A549 (cell line): ENCODE measurements around the gene RPS15. TPM values are rescaled to one million over a fixed set of nuclear protein-coding genes. Genes with fewer than 3 reads are reported as not detected.

ENCODE experiments used
- ATAC-seq, 2 experiments: fragments of 200-7000 bp in 1 of 2; fragments of >200 bp in 1 of 2; cut with Nextera tagmentation in 1 of 2; cut with Tn5 transposase in 1 of 2; 3 replicates each; pipeline versions ENCODE4 v1.8.0 to v1.9.1; 2018 to 2020; ENCODE audit warnings: mild to moderate bottlenecking in 1 of 2, moderate library complexity in 1 of 2
- CTCF ChIA-PET: fragments of 300-600 bp; sonication (Branson Sonifier 250); formaldehyde crosslinking; extraction: SDS; loops from one replicate; lab custom pipeline; 2021; ENCODE audit warnings: antibody characterized with exemption, inconsistent platforms; lab: Yijun Ruan, JAX
- POLR2A ChIA-PET: fragments of 350-600 bp; formaldehyde crosslinking; extraction: SDS; loops from one replicate; lab custom pipeline; 2021; ENCODE audit warnings: antibody characterized with exemption, inconsistent platforms; lab: Yijun Ruan, JAX
- DNase-seq, 2 experiments: peaks; one replicate each; pipeline versions ENCODE4 v3.0.0 to v3.0.0-alpha.2; 2011 to 2016; ENCODE audit warnings: low read depth in 1 of 2, low spot score in 1 of 2
- FAIRE-seq: peaks from 2 replicates; lab custom pipeline; 2011; peaks lifted over from hg19 to GRCh38; lab: Jason Lieb, UNC
- H3K27ac ChIP-seq, 2 experiments: fragments of >200 bp; sonication (Bioruptor Twin); formaldehyde crosslinking; 3 replicates each; pipeline ENCODE4 v1.5.1; 2016 to 2017
- H3K4me1 ChIP-seq: fragments of >200 bp; sonication (Bioruptor Twin); formaldehyde crosslinking; 3 replicates; pipeline ENCODE4 v1.6.1; 2016
- H3K4me2 ChIP-seq: fragments of >200 bp; sonication (Bioruptor Twin); formaldehyde crosslinking; 3 replicates; pipeline ENCODE4 v1.6.1; 2016
- H3K4me3 ChIP-seq: fragments of >200 bp; sonication (Bioruptor Twin); formaldehyde crosslinking; 3 replicates; pipeline ENCODE4 v1.5.1; 2016
- H3K9me3 ChIP-seq: fragments of >200 bp; sonication (Bioruptor Twin); formaldehyde crosslinking; 3 replicates; pipeline ENCODE4 v1.6.1; 2016
- CEBPB ChIP-seq, 2 experiments: fragments of >200 bp in 1 of 2; sonication (Bioruptor Twin) in 1 of 2; formaldehyde crosslinking in 1 of 2; IDR thresholded peaks; 2 replicates each; pipeline ENCODE4 v1.6.1; 2012 to 2016
- ESRRA ChIP-seq: fragments of 150-350 bp; IDR thresholded peaks from 2 replicates; pipeline ENCODE4 v1.6.1; 2014; ENCODE audit warnings: mild to moderate bottlenecking, low read length, borderline replicate concordance
- FOSB ChIP-seq: fragments of 250-450 bp; sonication (Bioruptor Pico); IDR thresholded peaks from 2 replicates; pipeline ENCODE4 v1.5.0; 2020; ENCODE audit warnings: mild to moderate bottlenecking, moderate library complexity
- FOSL2 ChIP-seq, 2 experiments: fragments of 450-650 bp in 1 of 2; fragments of >200 bp in 1 of 2; sonication (Bioruptor Twin) in 1 of 2; formaldehyde crosslinking; IDR thresholded peaks; 2 replicates each; pipeline versions ENCODE4 v1.5.0 to v1.6.1; 2016 to 2020; ENCODE audit warnings: mild to moderate bottlenecking in 1 of 2, moderate library complexity in 1 of 2
- FOXS1 ChIP-seq: fragments of 250-450 bp; sonication (Bioruptor Pico); IDR thresholded peaks from 2 replicates; pipeline ENCODE4 v1.5.0; 2020; ENCODE audit warnings: mild to moderate bottlenecking, moderate library complexity
- GATA3 ChIP-seq: IDR thresholded peaks from 2 replicates; pipeline ENCODE4 v1.6.1; 2012; ENCODE audit warnings: borderline replicate concordance
- HDAC2 ChIP-seq: fragments of 200-600 bp; sonication (generic); IDR thresholded peaks from 2 replicates; pipeline ENCODE4 v1.6.1; 2016
- HMGXB4 ChIP-seq: fragments of 250-450 bp; sonication (Bioruptor Pico); IDR thresholded peaks from 2 replicates; pipeline ENCODE4 v1.5.0; 2021; ENCODE audit warnings: mild to moderate bottlenecking, moderate library complexity, borderline replicate concordance
- HOXA7 ChIP-seq: fragments of 250-450 bp; sonication (Bioruptor Pico); IDR thresholded peaks from 2 replicates; pipeline ENCODE4 v1.5.0; 2020; ENCODE audit warnings: mild to moderate bottlenecking, moderate library complexity
- HOXB13 ChIP-seq: fragments of 250-450 bp; sonication (Bioruptor Pico); IDR thresholded peaks from 2 replicates; pipeline ENCODE4 v1.5.0; 2020; ENCODE audit warnings: low read depth, mild to moderate bottlenecking, moderate library complexity
- KDM1A ChIP-seq: fragments of 200-600 bp; sonication (generic); IDR thresholded peaks from 2 replicates; pipeline ENCODE4 v1.6.1; 2016; ENCODE audit warnings: low read depth, mild to moderate bottlenecking
- MAFK ChIP-seq: fragments of 450-650 bp; IDR thresholded peaks from 2 replicates; pipeline ENCODE4 v1.6.1; 2014; ENCODE audit not compliant: partially characterized antibody
- MAZ ChIP-seq: fragments of 150-350 bp; IDR thresholded peaks from 2 replicates; pipeline ENCODE4 v1.6.1; 2014; ENCODE audit warnings: antibody characterized with exemption, low read depth, low read length, borderline replicate concordance
- MYC ChIP-seq: IDR thresholded peaks from 2 replicates; pipeline ENCODE4 v1.6.1; 2012; ENCODE audit warnings: mild to moderate bottlenecking, inconsistent platforms, low read length, improper control_type of control experiment, borderline replicate concordance
- NFE2L2 ChIP-seq: fragments of 150-350 bp; conservative IDR thresholded peaks from 2 replicates; pipeline ENCODE4 v1.6.1; 2014; ENCODE audit warnings: low read length
- PBX3 ChIP-seq: IDR thresholded peaks from 2 replicates; pipeline ENCODE4 v1.6.1; 2012
- POLR2A ChIP-seq: IDR thresholded peaks from 2 replicates; pipeline ENCODE4 v1.6.1; 2012; ENCODE audit warnings: mild to moderate bottlenecking, low read length
- REST ChIP-seq: fragments of 200-600 bp; sonication (generic); IDR thresholded peaks from 2 replicates; pipeline ENCODE4 v1.6.1; 2016; ENCODE audit warnings: antibody characterized with exemption, mild to moderate bottlenecking, moderate library complexity
- ZC3H11A ChIP-seq: fragments of 450-650 bp; IDR thresholded peaks from 2 replicates; pipeline ENCODE4 v1.6.1; 2014; ENCODE audit warnings: antibody characterized with exemption, mild to moderate bottlenecking
- ZSCAN20 ChIP-seq: fragments of 250-450 bp; sonication (Bioruptor Pico); IDR thresholded peaks from 2 replicates; pipeline ENCODE4 v1.8.0; 2022; ENCODE audit warnings: mild to moderate bottlenecking, moderate library complexity
- WGBS: methylation state at CpG from one replicate; pipeline ENCODE4 v1.1.6; 2017; ENCODE audit errors: missing lambda C conversion rate; 5-methylcytosine and 5-hydroxymethylcytosine counted together
- polyA plus RNA-seq, 4 experiments: library from polyadenylated mRNA; depleted of rRNA in 3 of 4; stranded (reverse); fragments of >200 nt; fragmentation: RNase III in 1 of 4; extraction: RNeasy Plus Mini Kit Qiagen cat#74134 plus additional on column Dnase treatment in 1 of 4; gene quantifications; 2 replicates in 3 of 4; 3 replicates in 1 of 4; pipeline ENCODE4 v1.2.3, GENCODE V29; 2011 to 2017
- TF ChIP-seq, protein P1 (sequence below): fragments of >200 bp; sonication (Bioruptor Twin); formaldehyde crosslinking; IDR thresholded peaks from 3 replicates; pipeline ENCODE4 v1.5.1; 2016

The RPS15 gene
- polyA plus RNA-seq, 2 of the 4 experiments (the other 2 are of a cell fraction), result 525 to 1,458 TPM

DNA sequence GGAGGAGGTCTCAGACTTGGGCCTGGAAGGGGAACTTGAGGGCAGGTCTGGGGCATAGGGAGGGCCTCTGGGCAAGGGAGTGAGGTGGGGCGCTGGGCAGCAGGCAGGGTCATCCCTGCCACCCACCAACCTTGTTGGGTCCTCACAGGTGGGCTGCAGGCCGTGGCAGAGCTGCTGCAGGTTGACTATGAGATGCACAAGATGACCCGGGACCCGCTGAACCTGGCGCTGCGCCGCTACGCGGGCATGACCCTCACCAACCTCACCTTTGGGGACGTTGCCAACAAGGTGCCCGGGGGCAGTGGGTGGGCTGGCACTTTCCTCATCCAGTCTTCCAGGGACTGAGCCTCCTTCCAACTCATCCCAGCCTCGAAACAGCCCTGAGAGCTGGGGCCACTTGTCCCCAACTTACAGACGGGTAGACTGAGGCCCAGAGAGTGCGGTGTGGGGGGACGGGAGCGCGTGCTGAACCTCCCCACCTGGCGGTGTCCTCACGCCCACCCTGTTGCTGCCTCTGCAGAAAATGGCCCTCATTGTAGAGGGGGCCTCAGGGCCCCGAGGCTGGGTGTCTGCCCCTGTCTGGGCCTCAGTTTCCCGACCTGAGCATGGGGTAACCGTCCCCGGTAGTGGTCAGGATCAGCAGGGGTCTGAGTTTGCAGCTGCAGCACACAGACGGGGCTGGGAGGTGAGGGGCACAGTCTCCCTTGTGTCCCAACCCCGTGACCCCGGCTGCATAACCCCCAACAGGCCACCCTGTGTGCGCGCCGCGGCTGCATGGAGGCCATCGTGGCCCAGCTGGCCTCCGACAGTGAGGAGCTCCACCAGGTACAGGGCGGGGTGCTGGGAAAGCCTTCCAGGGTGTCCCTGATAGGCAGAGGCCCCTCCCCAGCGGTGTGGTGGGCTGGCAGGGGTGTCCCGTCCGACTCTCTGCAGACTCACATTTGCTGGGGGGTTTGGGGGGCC is 22.1 kb downstream of the RPS15 start:
- CTCF ChIA-PET, result interaction anchor here (1.0 kb wide), 1 partner anchor 16 kb away, joined by 4 read pairs; no protein-coding TSS in a partner anchor
- no peak for FAIRE-seq
- 89% methylated on average over 7 of the region's 36 CpGs for WGBS

DNA sequence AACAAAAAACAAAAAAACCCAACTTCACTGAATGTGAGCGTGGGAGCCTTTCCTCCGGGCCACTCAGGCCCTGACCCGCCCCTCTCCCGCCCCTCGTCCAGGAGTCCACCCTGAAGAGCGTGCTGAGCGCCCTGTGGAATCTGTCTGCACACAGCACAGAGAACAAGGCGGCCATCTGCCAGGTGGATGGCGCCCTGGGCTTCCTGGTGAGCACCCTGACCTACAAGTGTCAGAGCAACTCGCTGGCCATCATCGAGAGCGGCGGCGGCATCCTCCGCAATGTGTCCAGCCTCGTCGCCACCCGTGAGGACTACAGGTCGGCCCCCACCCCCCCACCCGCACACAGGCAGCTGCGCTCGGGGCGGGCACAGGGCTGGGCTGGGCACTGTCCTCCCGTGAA is 23.7 kb downstream of the RPS15 start:
- CTCF ChIA-PET, result interaction anchor here (0.9 kb wide), 1 partner anchor 17 kb away, joined by 3 read pairs; no protein-coding TSS in a partner anchor
- H3K27ac ChIP-seq, result no peak overlapping the region
- no peak overlapping the region for H3K4me3 ChIP-seq
- POLR2A ChIA-PET, result no interaction called here
- no peaks in the 10 kb centered on the region for H3K4me1 ChIP-seq
- no peak for TF ChIP-seq MYC
- TF ChIP-seq KDM1A, result no peak
- no peak for TF ChIP-seq HMGXB4
- TF ChIP-seq ZC3H11A, result no peak
- no peak for TF ChIP-seq FOSL2 (IDR thresholded peaks at IDR 0.05)
- no peak for TF ChIP-seq FOSL2 (CRISPR knock-in tag; IDR thresholded peaks at IDR 0.05)
- no peak for ATAC-seq
- no peak overlapping the region for H3K4me2 ChIP-seq
- H3K9me3 ChIP-seq, result no peaks in the 10 kb centered on the region
- FAIRE-seq, result no peak
- WGBS, result 90% methylated on average over 9 of the region's 24 CpGs
- DNase-seq, result no peak

More for the DNA sequence above, 22.1 kb downstream of the RPS15 start:
- ATAC-seq (no peak), DNase-seq (no peak)
- H3K4me2 ChIP-seq, result no peak overlapping the region
- H3K9me3 ChIP-seq, result no peaks in the 10 kb centered on the region
- H3K4me1 ChIP-seq, result peaks cover 2% of the 10 kb centered on the region; the same call in 1 of the 3 replicates
- TF ChIP-seq FOXS1 (CRISPR knock-in tag) (no peak), FOSL2 (IDR thresholded peaks at IDR 0.05) (no peak), FOSL2 (CRISPR knock-in tag; IDR thresholded peaks at IDR 0.05) (no peak), ESRRA (no peak), GATA3 (no peak), HDAC2 (no peak), MYC (no peak), FOSB (CRISPR knock-in tag) (no peak), MAFK (no peak)
- no peak overlapping the region for H3K27ac ChIP-seq
- no peak overlapping the region for H3K4me3 ChIP-seq
- POLR2A ChIA-PET, result interaction anchor here (0.5 kb wide), 1 partner anchor 34 kb away, joined by 3 read pairs; no protein-coding TSS in a partner anchor

GRCh38 chr19:1465191-1466016 is 27.2 kb downstream of the RPS15 start:
- no peak overlapping the region for H3K4me2 ChIP-seq
- DNase-seq, result no peak

More at GRCh38 chr19:1465191-1466016, 27.2 kb downstream of the RPS15 start:
- ATAC-seq (no peak), FAIRE-seq (no peak)
- Histone ChIP-seq H3K9me3 (no peaks in the 10 kb centered on the region), H3K4me3 (no peak overlapping the region), H3K4me1 (peaks cover 7% of the 10 kb centered on the region), H3K27ac (no peak overlapping the region)
- ChIA-PET CTCF (interaction anchor here (0.9 to 2.1 kb wide), 6 partner anchors 8 to 49 kb away, joined by 3 to 7 read pairs (median 3); no protein-coding TSS in a partner anchor), POLR2A (interaction anchor here (1.1 kb wide), 1 partner anchor 13 kb away, joined by 3 read pairs; no protein-coding TSS in a partner anchor)
- TF ChIP-seq FOSL2 (IDR thresholded peaks at IDR 0.05), result no peak
- TF ChIP-seq FOSL2 (CRISPR knock-in tag; IDR thresholded peaks at IDR 0.05), result no peak
- no peak for TF ChIP-seq ZSCAN20 (CRISPR knock-in tag)
- TF ChIP-seq CEBPB (IDR thresholded peaks at IDR 0.05), result no peak
- TF ChIP-seq, protein P1, sequence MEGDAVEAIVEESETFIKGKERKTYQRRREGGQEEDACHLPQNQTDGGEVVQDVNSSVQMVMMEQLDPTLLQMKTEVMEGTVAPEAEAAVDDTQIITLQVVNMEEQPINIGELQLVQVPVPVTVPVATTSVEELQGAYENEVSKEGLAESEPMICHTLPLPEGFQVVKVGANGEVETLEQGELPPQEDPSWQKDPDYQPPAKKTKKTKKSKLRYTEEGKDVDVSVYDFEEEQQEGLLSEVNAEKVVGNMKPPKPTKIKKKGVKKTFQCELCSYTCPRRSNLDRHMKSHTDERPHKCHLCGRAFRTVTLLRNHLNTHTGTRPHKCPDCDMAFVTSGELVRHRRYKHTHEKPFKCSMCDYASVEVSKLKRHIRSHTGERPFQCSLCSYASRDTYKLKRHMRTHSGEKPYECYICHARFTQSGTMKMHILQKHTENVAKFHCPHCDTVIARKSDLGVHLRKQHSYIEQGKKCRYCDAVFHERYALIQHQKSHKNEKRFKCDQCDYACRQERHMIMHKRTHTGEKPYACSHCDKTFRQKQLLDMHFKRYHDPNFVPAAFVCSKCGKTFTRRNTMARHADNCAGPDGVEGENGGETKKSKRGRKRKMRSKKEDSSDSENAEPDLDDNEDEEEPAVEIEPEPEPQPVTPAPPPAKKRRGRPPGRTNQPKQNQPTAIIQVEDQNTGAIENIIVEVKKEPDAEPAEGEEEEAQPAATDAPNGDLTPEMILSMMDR, result no peak
- no peak for TF ChIP-seq POLR2A
- no peak for TF ChIP-seq REST
- no peak for TF ChIP-seq NFE2L2
- no peak for TF ChIP-seq HOXB13 (CRISPR knock-in tag)
- TF ChIP-seq ZC3H11A, result no peak
- no peak for TF ChIP-seq PBX3
- TF ChIP-seq MAZ, result no peak
- TF ChIP-seq HOXA7 (CRISPR knock-in tag), result no peak
- 92% methylated on average over 12 of the region's 83 CpGs for WGBS
